Thoracic aorta (tissue), 2 donors: ENCODE results near the gene OR9G1. TPM values are rescaled to one million over a fixed set of nuclear protein-coding genes. Genes with fewer than 3 reads are reported as not detected.

Experiments
- ATAC-seq: fragments of 150-250 bp; one replicate; pipeline ENCODE4 v1.8.0; 2017; ENCODE audit warnings: low read depth; ENCODE audit not compliant: insufficient number of reproducible peaks, low FRiP score
- DNase-seq: peaks from one replicate; pipeline ENCODE4 v3.0.0-alpha.2; 2020; ENCODE audit warnings: low spot score
- H3K27ac ChIP-seq, 2 donors: fragments of 200-600 bp; sonication (generic); 1 replicate in 1 of 2; 2 replicates in 1 of 2; pipeline ENCODE4 v1.5.1; 2016; ENCODE audit warnings: mild to moderate bottlenecking in 2 of 2, moderate library complexity in 2 of 2
- H3K27me3 ChIP-seq: fragments of 200-600 bp; sonication (generic); replicated peaks from 2 replicates; pipeline ENCODE4 v1.6.0; 2016; ENCODE audit warnings: mild to moderate bottlenecking; ENCODE audit not compliant: insufficient read depth
- H3K36me3 ChIP-seq: fragments of 200-600 bp; sonication (generic); one replicate; pipeline ENCODE4 v1.5.1; 2016
- H3K4me1 ChIP-seq, 2 donors: fragments of 200-600 bp; sonication (generic); 1 replicate in 1 of 2; 2 replicates in 1 of 2; pipeline versions ENCODE4 v1.5.1 to v1.6.0; 2016; ENCODE audit warnings: low read depth in 2 of 2, mild to moderate bottlenecking in 1 of 2; ENCODE audit not compliant: control insufficient read depth in 1 of 2
- H3K4me3 ChIP-seq: fragments of 200-600 bp; sonication (generic); 2 replicates; pipeline ENCODE4 v1.5.1; 2016; ENCODE audit warnings: mild to moderate bottlenecking
- H3K9me3 ChIP-seq: fragments of 200-600 bp; sonication (generic); 2 replicates; pipeline ENCODE4 v1.5.1; 2016
- total RNA-seq, 2 donors: library from RNA; depleted of rRNA; stranded (reverse); fragments of >200 nt; gene quantifications; one replicate each; pipeline versions ENCODE4 v1.1.0 to v1.2.3, GENCODE V29; 2016
- TF ChIP-seq, protein P1 (sequence below): fragments of 200-600 bp; sonication (generic); IDR thresholded peaks from one replicate; pipeline ENCODE4 v1.5.1; 2019; ENCODE audit warnings: antibody characterized with exemption

OR9G1 gene
- total RNA-seq, 2 donors from 2014 or later, result not detected

DNA sequence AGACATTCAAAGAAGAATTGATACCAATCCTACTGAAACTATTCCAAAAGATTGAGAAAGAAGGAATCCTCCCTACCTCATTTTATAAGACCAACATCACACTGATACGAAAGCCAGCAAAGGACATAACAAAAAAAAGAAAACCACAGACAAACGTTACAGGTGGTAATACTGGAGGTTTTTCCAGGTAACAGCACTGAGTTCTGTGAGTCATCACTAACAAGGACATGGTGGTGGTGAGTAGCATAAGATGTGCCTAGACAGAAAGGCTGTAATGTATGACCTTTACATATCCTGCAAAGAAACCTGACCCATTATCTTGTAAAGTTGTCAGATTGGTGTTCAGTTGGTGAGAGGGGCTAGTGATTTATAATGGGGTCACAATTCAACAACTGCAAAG lies 15.3 kb downstream of the OR9G1 start:
- Histone ChIP-seq H3K27ac (no peak overlapping the region), H3K4me3 (no peak overlapping the region), H3K36me3 (no peaks in the 10 kb centered on the region), H3K4me1 (no peaks in the 10 kb centered on the region), H3K27me3 (no peaks in the 10 kb centered on the region), H3K9me3 (no peaks in the 10 kb centered on the region)
- TF ChIP-seq, protein P1, sequence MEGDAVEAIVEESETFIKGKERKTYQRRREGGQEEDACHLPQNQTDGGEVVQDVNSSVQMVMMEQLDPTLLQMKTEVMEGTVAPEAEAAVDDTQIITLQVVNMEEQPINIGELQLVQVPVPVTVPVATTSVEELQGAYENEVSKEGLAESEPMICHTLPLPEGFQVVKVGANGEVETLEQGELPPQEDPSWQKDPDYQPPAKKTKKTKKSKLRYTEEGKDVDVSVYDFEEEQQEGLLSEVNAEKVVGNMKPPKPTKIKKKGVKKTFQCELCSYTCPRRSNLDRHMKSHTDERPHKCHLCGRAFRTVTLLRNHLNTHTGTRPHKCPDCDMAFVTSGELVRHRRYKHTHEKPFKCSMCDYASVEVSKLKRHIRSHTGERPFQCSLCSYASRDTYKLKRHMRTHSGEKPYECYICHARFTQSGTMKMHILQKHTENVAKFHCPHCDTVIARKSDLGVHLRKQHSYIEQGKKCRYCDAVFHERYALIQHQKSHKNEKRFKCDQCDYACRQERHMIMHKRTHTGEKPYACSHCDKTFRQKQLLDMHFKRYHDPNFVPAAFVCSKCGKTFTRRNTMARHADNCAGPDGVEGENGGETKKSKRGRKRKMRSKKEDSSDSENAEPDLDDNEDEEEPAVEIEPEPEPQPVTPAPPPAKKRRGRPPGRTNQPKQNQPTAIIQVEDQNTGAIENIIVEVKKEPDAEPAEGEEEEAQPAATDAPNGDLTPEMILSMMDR, result no peak
- no peak for ATAC-seq
- DNase-seq, result no peak

DNA sequence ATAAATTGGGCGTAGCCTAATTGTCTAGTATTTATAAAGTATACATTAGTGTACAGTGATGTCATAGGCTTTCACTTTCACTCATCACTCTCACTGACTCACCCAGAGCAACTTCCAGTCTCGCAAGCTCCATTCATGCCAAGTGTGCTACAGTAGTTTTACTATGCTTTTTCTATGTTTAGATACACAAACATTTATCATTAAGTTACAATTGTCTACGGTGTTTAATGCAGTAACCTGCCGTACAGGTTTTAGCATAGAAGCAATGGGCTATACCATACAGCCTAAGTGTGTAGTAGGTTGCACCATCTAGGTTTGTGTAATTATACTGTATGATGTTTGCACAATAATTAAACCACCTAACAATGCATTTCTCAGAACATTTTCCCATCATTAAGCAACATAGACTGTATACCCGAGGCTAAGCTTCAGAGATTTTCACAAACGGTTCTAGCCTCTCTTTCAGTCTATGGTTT lies 17.5 kb downstream of the OR9G1 start:
- H3K4me1 ChIP-seq, result no peaks in the 10 kb centered on the region
- H3K36me3 ChIP-seq, result no peaks in the 10 kb centered on the region
- no peaks in the 10 kb centered on the region for H3K27me3 ChIP-seq
- no peak for ATAC-seq
- TF ChIP-seq, protein P1, result no peak
- H3K9me3 ChIP-seq, result no peaks in the 10 kb centered on the region
- DNase-seq, result no peak
- H3K27ac ChIP-seq, result no peak overlapping the region
- no peak overlapping the region for H3K4me3 ChIP-seq

DNA sequence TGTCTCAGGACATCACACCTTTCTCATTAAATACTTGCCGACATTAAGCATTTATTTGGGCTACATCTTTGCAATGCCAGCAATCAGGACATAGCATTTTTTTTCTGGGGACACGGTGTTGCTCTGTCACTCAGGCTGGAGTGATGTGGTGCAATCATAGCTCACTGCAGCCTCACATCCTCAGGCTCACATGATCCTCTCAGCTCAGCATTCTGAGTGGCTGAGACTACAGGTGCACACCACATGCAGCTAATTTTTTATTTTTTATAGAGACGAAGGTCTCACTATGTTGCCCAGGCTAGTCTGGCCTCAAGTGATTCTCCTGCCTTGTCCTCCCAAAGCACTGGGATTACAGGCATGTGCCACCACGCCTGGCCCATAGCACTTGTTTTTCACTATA lies 21.6 kb downstream of the OR9G1 start:
- TF ChIP-seq, protein P1, result no peak
- no peak for DNase-seq
- Histone ChIP-seq H3K27me3 (no peaks in the 10 kb centered on the region), H3K27ac (no peak overlapping the region), H3K4me3 (no peak overlapping the region), H3K4me1 (no peaks in the 10 kb centered on the region), H3K9me3 (no peaks in the 10 kb centered on the region), H3K36me3 (no peaks in the 10 kb centered on the region)
- ATAC-seq, result no peak

DNA sequence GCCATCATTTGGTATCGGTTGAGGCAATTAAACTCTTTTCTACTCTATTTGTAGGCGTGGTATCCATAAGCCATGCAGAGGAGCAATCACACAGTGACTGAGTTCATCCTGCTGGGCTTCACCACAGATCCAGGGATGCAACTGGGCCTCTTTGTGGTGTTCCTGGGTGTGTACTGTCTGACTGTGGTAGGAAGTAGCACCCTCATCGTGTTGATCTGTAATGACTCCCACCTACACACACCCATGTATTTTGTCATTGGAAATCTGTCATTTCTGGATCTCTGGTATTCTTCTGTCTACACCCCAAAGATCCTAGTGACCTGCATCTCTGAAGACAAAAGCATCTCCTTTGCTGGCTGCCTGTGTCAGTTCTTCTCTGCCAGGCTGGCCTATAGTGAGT lies 41.2 kb downstream of the OR9G1 start:
- TF ChIP-seq, protein P1, result no peak
- H3K4me1 ChIP-seq, result no peaks in the 10 kb centered on the region
- H3K4me3 ChIP-seq, result no peak overlapping the region
- H3K9me3 ChIP-seq, result no peaks in the 10 kb centered on the region
- no peak for ATAC-seq
- no peak overlapping the region for H3K27ac ChIP-seq
- H3K27me3 ChIP-seq, result no peaks in the 10 kb centered on the region
- no peaks in the 10 kb centered on the region for H3K36me3 ChIP-seq
- no peak for DNase-seq

DNA sequence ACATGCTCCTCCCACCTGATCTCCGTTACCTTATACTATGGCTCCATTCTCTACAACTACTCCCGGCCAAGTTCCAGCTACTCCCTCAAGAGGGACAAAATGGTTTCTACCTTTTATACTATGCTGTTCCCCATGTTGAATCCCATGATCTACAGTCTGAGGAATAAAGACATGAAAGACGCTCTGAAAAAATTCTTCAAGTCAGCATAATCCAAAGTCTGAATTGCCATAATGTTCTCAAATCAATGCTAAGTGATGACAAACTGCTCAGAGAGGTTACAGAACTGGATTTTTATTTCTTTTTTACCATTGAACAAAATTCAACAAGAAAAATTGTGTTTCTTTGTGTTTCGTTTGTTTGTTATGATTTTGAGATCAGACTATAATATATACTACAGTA lies 42.0 kb downstream of the OR9G1 start:
- no peak for ATAC-seq

More for the DNA sequence above, 42.0 kb downstream of the OR9G1 start:
- DNase-seq, result no peak
- TF ChIP-seq, protein P1, result no peak
- no peaks in the 10 kb centered on the region for H3K9me3 ChIP-seq
- H3K36me3 ChIP-seq, result no peaks in the 10 kb centered on the region
- no peaks in the 10 kb centered on the region for H3K4me1 ChIP-seq
- H3K27ac ChIP-seq, result no peak overlapping the region
- H3K27me3 ChIP-seq, result no peaks in the 10 kb centered on the region
- H3K4me3 ChIP-seq, result no peak overlapping the region
